WERI-Rb-1 (cell line): ENCODE measurements around the gene MRPL11.

Source experiments
- DNase-seq: peaks from one replicate; pipeline ENCODE4 v3.0.0-alpha.2; 2020
- H3K27ac ChIP-seq: fragments of 250-450 bp; sonication (Bioruptor Pico); 2 replicates; pipeline ENCODE4 v1.5.1; 2020; ENCODE audit warnings: mild to moderate bottlenecking, moderate library complexity
- H3K27me3 ChIP-seq: fragments of 250-450 bp; sonication (Bioruptor Pico); 2 replicates; pipeline ENCODE4 v1.5.1; 2021; ENCODE audit warnings: mild to moderate bottlenecking, low read depth, moderate library complexity; ENCODE audit not compliant: insufficient read depth, severe bottlenecking
- H3K36me3 ChIP-seq: fragments of 250-450 bp; sonication (Bioruptor Pico); 2 replicates; pipeline ENCODE4 v1.5.1; 2020; ENCODE audit warnings: mild to moderate bottlenecking, moderate library complexity
- H3K4me3 ChIP-seq: 2 replicates; pipeline ENCODE4 v1.5.1; 2011; ENCODE audit warnings: low read depth, mild to moderate bottlenecking, control low read depth, low read length
- H3K9me3 ChIP-seq: fragments of 250-450 bp; sonication (Bioruptor Pico); 2 replicates; pipeline ENCODE4 v1.5.1; 2021; ENCODE audit warnings: mild to moderate bottlenecking, moderate library complexity; ENCODE audit not compliant: severe bottlenecking
- CTCF ChIP-seq: IDR thresholded peaks from 2 replicates; pipeline ENCODE4 v1.5.1; 2011; ENCODE audit warnings: low read depth, mild to moderate bottlenecking, control low read depth, inconsistent platforms, low read length

The MRPL11 gene

GRCh38 chr11:66414120-66414934 is 24.3 kb downstream of the MRPL11 start:
- Histone ChIP-seq H3K9me3 (no peaks in the 10 kb centered on the region), H3K4me3 (no peak overlapping the region), H3K27me3 (no peaks in the 10 kb centered on the region), H3K36me3 (no peaks in the 10 kb centered on the region), H3K27ac (no peak overlapping the region)
- no peak for TF ChIP-seq CTCF
- DNase-seq: no peak

- Histone ChIP-seq H3K4me3 (no peak overlapping the region), H3K27me3 (no peaks in the 10 kb centered on the region), H3K9me3 (no peaks in the 10 kb centered on the region), H3K27ac (no peak overlapping the region), H3K36me3 (no peaks in the 10 kb centered on the region)
- TF ChIP-seq CTCF: no peak
- DNase-seq: no peak
These were observed 25.5 kb downstream of the MRPL11 start for GRCh38 chr11:66413167-66413566.

DNA sequence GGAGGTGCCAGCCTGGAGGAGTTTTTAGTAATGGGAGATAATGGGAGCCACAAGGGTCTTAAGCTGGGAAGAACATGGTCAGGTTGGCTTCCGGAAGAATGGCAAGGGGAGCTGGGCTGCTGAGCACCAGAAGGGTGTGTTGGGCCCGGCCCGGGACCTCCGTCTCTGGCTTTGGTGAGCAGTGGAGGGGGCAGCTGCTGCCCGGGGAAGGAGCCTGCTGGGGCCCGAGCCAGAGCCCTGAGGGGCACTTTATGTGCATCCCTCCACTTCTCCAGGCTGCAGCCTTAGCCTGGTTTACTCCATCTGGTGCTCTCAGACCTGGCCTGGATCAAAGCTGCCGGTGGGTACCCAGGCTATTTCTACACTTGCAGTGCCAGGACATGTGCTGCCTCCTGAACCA is 26.5 kb downstream of the MRPL11 start:
- Histone ChIP-seq H3K36me3 (no peaks in the 10 kb centered on the region), H3K4me3 (no peak overlapping the region), H3K27ac (no peak overlapping the region), H3K9me3 (no peaks in the 10 kb centered on the region), H3K27me3 (no peaks in the 10 kb centered on the region)
- no peak for DNase-seq
- TF ChIP-seq CTCF: no peak

DNA sequence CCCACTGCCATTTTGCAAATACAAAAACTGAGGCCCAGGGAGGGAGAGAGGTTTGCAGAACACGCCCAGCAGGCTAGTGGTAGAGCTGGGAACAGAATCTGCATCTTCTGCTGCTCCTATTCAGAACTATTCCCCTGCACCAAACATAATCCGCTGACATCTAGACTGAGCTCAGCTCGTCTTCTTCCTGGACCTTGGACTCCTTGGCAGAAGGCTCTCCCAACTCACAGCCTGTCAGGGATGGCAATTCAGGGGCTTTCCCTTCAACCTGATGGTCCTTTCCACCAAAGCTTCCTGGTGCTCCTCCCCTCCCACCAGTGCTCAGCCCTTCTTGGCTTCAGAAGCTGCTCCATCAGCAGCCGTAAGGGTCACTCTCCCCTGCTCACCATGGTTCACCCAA is 27.3 kb downstream of the MRPL11 start:
- no peak for DNase-seq
- Histone ChIP-seq H3K9me3 (no peaks in the 10 kb centered on the region), H3K4me3 (no peak overlapping the region), H3K27me3 (no peaks in the 10 kb centered on the region), H3K36me3 (no peaks in the 10 kb centered on the region), H3K27ac (no peak overlapping the region)
- TF ChIP-seq CTCF: no peak

- Histone ChIP-seq H3K27ac (no peak overlapping the region), H3K36me3 (no peaks in the 10 kb centered on the region), H3K4me3 (no peak overlapping the region), H3K27me3 (no peaks in the 10 kb centered on the region), H3K9me3 (no peaks in the 10 kb centered on the region)
- no peak for DNase-seq
- TF ChIP-seq CTCF: no peak
These were observed 28.5 kb downstream of the MRPL11 start for GRCh38 chr11:66410191-66410590.

- peak overlapping the region; percentile 46; the same call in 1 of the 2 replicates for H3K4me3 ChIP-seq
- no peak for TF ChIP-seq CTCF
These were observed 29.4 kb downstream of the MRPL11 start for GRCh38 chr11:66409226-66409625.

More at GRCh38 chr11:66409226-66409625, 29.4 kb downstream of the MRPL11 start:
- no peaks in the 10 kb centered on the region for H3K36me3 ChIP-seq
- H3K9me3 ChIP-seq: no peaks in the 10 kb centered on the region
- no peak overlapping the region for H3K27ac ChIP-seq
- no peak for DNase-seq
- H3K27me3 ChIP-seq: no peaks in the 10 kb centered on the region
